ENCODE data around the gene PIEZO1.

The PIEZO1 gene

DNA sequence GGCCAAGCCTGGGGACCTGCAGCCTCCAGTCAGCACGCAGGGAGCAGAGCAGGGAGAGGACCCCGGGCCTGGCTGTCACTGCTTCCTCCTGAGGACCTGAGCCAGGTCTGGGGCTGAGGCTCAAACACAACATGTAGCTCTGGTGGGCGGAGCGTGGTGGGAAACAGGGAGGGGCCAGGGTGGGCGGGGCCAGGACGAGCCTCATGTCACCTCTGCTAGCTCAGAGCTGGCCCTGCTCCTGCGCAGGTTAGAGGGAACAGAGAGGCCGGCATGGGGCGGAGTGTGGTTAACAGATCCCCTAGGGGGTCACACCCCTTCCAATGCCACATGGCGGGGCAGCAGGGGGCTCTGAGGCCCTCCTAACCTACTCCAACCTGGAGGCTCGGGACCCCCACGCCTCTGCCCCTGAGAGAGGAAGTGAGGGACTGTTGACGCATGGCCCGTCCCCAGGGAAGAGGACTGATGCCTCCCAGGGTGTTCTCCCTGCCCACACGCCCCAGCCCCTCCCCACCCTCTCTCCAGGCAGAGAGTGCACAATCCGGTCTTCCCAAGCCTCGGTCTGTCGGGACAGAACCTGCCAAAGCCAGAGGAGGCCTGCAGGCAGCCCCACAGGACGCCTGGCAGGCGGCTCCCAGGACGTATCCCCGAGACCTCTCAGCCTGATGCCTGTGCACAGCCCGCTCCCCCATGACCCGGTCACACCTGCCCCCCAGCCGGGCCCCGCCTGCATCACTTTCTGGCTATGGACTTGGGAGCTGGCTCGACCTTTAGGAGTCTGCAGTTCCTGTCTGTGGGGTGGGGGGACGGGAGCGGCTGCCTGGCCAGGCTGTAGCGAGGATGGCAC, 15.2 kb downstream of the PIEZO1 start:
- no peak for DNase-seq (ENCODE audit: low read depth)

DNA sequence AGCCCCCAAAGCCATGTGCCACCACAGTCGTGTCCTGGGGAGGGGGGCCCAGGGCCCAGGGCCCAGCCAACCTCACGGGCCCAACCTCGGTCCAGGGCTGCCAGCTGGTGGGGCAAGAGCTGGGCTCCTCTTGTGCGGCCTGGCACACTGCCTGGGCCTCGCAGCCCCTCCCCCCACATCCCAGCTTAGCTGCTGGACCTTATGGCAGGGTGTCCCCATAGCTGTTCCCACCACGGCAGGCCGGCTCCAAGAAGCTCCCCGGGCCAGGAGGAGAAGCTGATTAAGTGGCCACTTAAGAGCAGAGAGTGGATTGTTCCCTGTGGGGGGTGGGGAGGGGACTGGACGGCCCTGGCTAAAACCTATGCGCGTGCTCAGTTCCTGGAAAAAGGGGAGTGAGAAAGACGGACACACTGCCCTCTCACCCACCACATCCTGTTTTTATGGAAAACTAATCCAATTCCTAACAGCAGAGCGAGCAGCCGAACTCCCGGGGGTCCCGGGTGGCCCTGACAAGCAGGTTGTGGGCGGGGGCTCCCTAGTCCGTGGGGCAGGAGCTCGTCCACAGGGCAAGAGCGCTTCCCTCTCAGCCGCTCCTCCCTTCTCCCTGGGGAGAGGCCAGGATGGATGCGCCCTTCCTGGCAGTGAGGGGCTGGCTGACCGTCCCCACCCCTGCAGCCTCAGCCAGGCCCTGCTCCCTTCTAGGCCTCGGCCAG, 16.8 kb downstream of the PIEZO1 start:
- DNase-seq (ENCODE audit: low read depth) = no peak

DNA sequence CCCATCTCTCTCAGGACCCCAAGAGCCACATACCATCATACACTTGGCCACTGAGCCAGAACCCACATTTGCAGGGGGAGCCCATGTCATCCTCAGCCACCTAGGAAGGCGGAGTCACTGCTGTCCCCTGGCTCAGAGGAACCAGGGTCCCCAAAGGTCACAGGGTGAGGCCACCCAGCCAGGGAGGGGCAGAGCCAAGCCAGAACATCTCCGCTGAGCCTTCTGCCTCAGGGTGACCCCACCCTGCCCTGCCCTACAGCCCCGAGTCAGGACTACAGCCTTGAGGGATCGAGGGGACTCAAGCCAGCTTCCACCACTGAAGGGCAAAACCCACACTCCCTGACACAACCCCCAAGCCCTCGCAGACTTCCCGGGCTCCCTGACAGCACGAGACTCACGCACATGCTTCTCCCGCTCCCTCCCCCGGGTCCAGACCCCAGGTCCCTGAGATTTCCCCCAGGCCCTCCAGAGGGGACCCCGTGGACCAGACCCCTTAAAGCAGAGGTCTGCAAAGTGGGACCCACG, 17.4 kb downstream of the PIEZO1 start:
- DNase-seq (ENCODE audit: low read depth) = no peak

DNA sequence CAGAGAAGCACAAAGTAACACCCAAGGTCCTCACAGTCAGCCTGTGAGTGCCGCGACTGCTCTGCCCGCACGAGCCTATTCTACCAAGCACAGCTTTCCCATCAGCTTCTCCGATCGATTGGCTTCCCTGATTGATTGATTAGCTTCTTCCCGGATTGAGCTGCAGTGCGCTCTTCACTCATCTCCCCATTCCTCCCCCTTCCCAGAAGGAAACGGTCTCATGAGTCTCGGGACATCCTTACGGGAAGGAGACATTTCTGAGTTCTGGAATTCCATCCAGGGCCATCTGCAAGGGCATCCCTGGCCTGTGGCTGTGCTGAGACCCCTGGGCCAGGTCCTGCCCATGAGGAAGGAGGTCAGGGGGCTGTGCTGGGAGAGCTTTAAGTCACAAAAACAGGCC, 18.0 kb downstream of the PIEZO1 start:
- no peak for DNase-seq (ENCODE audit: low read depth)

DNA sequence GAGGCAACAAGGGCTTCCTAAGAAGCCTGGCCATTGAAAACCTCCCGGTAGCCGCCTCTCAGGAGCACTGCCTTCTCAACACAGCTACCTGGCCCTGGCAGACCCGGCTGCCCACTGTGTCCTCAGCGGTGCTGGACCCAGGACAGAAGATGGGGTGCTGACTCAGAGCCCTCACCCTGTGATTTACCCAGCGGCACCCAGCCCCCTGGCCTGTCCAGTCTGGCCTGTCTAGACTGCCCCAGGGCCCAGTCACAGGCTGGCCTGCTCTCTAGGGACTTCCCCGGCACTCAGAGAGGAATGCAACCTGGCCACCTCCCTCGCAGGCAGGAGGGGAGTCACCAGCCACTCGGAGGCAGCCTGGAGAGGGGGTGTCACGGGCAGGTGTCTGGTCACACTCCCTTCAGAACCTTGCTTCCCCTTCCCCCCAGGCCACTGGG, 20.1 kb downstream of the PIEZO1 start:
- DNase-seq (ENCODE audit: low read depth) = no peak

DNA sequence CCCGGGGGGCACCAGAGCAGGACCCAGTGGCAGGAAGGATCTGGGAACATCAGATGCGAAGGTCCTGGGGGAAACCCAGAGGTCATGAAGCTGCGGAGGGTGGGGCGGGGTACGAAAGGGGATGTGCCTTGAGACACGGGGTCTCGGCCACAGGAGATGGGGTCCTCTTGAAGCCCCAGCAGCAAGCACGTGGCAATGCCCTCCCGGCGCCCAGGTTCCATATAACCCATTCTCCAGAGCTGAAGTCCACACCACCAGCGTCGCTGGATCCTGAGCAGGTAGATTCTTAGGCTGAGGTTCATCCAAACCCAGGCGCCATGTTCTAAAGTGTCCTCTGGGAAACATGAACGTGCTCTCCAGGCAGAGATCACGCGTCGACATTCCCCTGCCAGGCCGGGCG, 20.9 kb downstream of the PIEZO1 start:
- DNase-seq (ENCODE audit: low read depth) = no peak

DNA sequence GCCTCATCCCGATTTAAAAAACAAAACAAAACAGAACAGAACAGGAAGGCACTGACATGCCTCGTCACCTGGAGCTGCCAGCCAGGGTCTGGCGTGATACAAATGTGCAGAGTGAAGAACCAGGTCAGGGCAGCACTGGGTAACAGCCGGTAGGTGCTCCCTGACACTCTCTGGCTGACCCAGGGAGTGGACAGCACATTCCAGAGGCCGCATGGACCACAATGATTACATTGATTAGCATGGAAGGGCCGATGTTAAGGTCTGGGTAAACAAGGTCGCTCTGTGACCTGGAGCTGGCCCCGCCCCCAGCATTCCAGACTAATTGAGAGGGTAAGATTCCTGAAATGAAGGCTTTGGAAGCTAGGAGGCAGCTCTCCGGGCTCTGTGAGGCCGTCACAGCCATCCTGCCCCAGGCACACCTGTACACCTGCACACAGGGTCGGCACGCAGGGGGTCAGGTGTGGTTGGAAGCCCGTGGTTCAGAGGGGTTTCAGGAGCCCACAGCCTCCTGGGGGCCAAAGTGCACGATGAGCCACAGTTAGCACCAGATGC, 21.4 kb downstream of the PIEZO1 start:
- DNase-seq (ENCODE audit: low read depth) = no peak

DNA sequence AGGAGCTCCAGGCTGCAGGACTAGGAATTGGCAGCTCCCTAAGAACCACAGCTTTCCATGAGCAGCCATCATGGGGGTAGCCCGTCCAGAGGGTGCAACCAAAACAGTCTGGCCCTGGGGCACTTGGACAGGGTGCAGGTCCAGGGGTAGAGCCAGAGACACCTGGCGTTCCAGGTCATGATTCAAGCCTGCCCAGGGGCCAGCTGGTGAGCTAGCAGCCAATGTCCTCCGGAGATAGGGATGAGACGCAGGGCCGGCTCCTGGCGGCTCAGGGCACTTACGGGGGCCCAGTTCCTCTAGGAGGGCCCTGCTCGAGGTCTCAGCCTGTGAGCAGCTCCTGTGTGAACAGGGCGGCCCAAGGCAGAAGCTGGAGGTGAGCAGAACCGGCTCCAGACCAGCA, 22.1 kb downstream of the PIEZO1 start:
- DNase-seq (ENCODE audit: low read depth) = no peak

DNA sequence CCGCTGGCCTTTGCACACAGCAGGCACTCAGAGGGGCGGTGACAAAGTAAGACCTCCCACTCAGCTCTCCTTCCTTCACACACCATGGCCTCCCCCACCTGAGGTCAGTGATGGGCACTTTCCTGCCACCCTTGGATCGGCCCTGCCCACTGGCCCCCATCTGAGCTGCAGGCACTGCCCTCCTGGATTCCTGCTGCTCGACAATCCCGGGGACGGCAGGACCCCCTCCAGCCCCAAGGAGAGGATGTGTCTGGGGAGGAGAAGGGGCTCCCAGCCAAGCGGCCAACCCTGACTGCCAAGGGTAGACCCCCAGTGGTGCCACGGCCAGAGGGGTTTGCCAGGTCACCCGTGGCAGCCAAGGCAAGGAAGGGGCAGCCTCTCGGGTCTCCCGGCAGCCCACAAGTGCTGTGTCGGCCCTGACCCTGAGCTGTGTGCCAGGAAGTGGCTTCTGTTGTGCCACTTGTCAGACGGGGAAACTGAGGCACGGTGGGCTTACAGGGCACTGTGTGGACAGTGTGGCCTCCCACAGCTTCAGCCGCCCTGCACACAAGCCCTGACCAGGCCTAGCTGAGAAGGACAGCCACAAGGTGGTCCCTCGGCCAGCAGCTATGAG, 22.7 kb downstream of the PIEZO1 start:
- DNase-seq (ENCODE audit: low read depth) = no peak

DNA sequence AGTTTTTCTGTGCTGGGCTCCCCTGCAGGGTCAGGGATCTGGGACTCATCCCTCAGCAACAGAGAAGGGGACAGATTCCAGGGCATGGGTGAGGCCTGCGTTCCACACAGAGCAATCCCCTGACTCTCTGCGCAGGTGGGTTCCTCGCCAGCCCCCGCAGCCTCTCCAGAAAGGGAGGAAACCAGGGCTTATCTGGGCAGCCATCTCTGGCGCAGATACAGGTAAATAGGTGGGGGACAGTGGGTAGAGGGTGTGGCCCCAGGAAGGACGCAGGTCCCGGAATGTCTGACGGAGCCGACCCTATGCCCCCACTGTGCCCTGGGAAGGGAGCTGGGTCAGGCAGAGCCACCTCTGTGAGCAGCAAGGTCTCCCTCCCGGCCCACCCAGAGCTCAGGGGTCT, 23.2 kb downstream of the PIEZO1 start:
- DNase-seq (ENCODE audit: low read depth) = no peak

DNA sequence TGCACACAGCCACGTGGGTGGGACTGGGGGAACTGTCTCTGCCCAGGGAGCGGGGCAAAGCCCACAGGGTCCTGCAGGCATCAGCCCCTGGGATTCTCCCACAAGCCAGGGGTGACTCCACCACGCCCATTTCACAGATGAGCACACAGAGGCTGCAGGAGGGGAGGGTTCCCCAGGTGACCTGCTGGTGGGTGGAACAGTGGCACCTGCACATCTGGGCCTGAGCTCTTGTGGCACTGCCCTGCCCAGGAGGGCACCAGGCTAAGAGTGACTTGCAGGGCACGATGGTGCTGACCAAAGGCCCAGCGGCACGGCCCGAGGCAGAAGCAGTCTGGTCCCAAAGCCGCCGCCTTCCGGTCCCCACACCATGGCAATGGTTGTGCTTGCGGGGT, 23.9 kb downstream of the PIEZO1 start:
- DNase-seq (ENCODE audit: low read depth) = no peak

DNA sequence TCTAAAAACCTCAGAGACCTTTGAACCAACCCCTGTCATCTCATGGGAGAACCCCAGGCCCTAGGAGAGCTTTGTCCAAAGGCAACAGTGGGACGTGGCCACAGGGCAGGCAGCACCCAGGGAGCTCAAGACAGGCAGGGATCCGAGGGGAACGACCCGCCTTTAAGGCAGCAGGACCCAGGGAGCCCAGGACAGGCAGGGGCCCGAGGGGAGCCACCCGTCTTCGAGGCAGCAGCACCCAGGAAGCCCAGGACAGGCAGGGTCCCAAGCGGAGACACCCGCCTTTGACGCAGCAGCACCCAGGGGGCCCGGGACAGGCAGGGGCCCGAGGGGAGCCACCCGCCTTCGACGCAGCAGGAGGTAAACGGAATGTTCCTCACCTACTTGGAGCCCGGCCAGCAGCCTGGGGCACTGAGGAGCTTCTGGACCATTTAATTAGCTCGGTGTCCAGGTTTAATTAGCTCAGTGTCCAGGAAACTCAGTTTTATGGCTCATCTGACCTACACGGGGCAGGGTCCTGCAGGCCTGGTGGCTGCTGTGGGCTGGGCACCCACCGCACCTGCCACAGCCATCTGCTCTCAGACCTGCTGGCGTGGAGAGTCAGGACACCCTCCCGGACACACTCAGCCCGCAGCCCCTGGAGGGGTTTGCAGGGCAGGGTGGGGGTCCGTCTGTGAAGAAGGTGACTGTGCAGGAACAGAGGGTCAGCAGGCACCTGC, 24.4 kb downstream of the PIEZO1 start:
- no peak for DNase-seq (ENCODE audit: low read depth)

DNA sequence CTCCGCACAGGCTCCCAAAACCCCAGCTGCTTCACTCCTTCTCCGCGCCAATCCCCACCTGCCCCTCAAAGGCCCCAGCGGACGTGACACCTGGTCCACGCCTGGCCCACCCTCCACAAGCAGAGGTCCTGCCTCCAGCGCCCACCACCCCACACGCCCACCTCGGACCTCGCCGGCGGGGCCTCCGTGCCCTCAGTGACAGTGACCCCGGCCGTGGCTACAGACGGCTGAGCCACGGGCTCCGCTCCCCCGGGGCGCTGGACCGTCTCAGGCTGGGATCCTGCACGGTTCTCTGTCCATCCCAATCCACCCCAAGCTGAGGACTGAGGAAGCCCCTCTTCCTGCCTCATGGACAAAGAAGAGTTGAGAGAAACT, 25.1 kb downstream of the PIEZO1 start:
- DNase-seq (ENCODE audit: low read depth) = no peak

DNA sequence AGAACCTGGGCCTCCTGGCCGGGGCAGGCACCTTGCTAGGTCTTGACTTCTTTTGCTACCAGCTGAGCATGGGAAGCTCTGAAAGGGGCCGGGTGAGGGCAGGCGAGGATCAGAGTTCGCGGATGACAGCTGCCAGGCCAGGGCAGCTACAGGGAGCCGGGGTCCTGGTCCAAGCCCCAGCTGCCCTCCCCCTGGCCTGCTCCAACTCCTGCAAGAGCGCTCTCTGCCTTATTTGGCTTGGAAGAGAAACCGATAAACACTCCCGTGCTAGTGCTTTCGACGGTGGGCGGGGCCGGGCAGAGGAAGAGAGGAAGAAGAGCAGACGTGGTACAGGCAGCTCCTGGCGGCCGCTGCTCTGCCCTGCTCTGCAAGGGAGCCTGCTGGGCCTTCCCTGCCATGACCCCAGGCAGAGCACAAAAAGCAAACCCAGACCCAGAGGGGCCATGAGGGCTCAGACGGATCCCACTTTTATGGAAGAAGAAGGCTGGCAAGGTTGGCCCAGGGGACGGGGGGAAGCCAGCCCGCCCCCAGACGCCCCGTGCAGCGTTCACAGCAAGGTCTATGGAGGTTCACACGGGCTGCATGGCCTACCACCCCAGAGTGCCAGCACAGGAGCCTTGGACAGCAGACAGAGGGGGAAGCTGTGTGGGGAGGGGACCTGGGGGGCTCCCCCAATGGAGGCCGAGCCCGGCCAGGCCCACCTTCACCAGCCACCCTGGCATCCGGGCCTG, 25.6 kb downstream of the PIEZO1 start:
- DNase-seq (ENCODE audit: low read depth) = no peak

DNA sequence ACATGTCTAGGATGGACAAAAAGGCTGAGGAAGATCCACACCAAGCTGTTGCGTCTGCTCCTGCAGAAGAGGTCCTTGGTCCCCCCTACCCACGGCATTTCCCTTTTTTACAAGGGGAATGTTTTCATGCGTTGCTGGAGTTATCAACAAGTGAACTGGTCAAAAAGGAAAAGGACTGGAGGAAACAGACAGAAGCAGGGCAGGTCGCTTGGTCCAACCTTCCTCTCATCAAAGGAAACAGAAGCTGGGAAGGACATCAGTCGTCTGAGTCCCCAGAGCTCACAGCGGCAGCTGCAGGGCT, 26.1 kb downstream of the PIEZO1 start:
- DNase-seq (ENCODE audit: low read depth) = no peak

DNA sequence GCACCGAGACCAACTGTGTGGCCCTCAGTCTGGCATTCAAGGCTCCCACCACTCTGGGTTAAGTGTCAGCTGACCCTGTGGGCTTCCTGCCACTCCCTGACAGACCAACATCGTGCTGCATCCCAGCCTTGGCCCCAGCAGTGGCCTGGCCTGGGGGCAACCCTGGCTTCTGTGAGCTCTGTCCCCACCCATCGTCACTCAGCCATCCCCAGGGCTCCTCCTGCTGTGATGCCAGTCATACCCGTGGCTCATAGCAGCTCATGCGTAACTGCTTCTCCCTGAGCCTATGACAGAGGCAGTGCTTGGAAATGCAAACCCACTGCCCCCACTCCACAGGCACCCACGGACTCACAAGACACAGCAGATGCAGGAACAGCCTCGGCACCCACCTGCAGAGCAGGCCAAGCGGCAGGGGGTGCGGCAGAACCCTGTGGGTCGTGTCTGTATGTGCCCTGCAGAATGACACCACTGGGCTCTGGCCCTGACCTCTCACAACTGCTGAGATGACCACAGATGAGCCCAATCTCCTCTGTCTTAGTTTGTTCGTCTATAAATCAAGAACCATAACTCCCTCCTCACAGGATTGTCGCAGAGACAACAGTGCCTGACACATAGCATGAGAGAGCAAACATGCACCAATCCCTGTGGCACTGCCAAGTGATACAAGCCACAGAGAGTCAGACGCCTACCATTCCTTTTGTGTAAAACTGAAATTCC, 26.6 kb downstream of the PIEZO1 start:
- DNase-seq (ENCODE audit: low read depth) = no peak

DNA sequence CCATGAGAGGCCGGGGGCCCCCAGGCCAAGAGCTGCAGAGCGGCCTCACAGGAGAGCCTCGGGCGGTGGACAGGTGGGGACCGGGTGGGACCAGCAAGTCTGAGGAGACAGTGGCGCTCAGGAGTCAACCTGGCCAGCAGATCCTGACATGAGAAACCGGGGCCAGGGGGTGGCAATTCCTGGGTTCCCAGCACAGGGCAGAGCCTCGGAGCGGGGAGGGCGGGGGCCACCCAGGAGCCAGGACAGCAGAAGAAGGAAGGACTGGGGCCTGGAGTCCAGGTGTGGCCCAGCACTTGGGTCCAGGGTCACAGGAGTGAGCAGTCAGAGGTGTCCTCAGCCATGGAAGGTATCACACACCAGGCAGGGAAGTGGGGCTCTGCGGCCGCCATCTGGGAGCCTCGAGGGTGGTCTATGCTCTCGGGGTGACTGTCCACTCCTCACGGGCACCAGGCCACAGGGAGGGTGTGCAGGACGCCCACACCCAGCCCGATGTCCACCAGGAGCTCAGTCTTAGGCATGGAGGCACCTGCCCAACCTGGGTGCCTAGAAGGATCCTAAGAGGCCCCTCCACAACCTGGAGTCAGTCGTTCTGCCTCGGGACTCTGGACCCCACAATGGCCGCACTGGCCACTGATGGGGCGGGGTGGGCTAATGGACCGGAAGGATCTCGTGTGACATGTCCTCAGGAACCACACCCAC, 29.1 kb downstream of the PIEZO1 start:
- no peak for DNase-seq (ENCODE audit: low read depth)

DNA sequence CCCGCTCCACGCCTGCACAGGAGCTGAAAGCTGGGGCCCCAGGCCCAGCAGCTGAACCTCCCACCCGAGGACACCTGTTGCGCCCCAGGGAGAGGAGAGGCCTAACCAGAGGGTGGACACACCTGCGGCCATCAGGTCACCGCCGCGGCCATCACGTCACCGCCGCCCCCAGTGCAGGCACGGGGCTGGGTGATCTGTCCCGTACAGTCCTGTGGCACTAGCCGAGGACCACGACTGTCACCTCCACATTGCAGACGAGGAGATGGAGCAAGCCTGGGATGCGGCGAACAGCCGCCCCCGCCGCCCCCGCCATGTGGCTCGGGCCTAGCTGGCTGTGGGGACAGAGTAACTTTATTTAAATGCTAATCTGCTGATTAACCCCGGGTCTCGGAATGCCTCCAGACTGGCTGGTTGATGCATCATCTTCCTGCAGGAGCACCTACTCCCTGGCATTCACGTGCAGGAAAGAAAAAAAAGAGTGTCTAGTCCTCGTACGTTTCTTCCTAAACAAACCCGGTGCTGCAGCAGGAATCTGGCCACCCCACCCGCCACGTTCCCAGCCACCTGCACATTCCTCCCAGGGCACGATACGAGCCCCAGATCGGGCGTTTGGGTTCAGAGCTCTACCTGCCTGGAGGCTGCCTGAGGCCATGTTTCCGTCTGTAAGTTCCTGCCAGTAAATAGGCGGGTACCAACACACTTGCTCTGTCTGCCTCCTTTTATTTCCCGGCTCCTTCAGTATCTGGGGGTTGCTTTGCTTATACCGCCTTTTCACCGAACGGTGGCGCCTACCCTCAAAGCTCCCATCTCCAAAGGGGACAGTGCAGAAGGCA, 29.9 kb downstream of the PIEZO1 start:
- DNase-seq (ENCODE audit: low read depth) = no peak

All from GM04503 (cell line).